KBM-7 (cell line): ENCODE data around the gene DNAH10.

ENCODE experiments used
- DNase-seq: peaks from one replicate; pipeline ENCODE4 v3.0.0-alpha.2; 2015
- in situ Hi-C: fragments of 300-500 bp; cut with MboI; formaldehyde crosslinking; loops from 2 replicates; pipeline ENCODE4 v1.14.3; 2020; ENCODE audit warnings: low sequenced_read_pairs, low pct_unique_long_range_greater_than_20kb, mixed read lengths

The DNAH10 gene, protein sequence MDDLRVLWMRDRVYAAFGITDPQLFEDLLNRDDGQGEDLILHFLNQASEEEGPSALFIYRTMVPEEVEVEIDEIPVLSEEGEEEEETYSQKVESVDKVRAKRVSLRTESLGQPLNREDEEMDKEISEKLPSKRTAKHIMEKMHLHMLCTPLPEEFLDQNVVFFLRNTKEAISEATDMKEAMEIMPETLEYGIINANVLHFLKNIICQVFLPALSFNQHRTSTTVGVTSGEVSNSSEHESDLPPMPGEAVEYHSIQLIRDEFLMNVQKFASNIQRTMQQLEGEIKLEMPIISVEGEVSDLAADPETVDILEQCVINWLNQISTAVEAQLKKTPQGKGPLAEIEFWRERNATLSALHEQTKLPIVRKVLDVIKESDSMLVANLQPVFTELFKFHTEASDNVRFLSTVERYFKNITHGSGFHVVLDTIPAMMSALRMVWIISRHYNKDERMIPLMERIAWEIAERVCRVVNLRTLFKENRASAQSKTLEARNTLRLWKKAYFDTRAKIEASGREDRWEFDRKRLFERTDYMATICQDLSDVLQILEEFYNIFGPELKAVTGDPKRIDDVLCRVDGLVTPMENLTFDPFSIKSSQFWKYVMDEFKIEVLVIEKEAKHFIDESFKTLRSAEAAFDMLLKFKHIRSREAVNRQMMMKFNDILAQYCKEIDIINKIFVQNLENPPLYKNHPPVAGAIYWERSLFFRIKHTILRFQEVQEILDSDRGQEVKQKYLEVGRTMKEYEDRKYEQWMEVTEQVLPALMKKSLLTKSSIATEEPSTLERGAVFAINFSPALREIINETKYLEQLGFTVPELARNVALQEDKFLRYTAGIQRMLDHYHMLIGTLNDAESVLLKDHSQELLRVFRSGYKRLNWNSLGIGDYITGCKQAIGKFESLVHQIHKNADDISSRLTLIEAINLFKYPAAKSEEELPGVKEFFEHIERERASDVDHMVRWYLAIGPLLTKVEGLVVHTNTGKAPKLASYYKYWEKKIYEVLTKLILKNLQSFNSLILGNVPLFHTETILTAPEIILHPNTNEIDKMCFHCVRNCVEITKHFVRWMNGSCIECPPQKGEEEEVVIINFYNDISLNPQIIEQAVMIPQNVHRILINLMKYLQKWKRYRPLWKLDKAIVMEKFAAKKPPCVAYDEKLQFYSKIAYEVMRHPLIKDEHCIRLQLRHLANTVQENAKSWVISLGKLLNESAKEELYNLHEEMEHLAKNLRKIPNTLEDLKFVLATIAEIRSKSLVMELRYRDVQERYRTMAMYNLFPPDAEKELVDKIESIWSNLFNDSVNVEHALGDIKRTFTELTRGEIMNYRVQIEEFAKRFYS (N-terminal part only)

DNA sequence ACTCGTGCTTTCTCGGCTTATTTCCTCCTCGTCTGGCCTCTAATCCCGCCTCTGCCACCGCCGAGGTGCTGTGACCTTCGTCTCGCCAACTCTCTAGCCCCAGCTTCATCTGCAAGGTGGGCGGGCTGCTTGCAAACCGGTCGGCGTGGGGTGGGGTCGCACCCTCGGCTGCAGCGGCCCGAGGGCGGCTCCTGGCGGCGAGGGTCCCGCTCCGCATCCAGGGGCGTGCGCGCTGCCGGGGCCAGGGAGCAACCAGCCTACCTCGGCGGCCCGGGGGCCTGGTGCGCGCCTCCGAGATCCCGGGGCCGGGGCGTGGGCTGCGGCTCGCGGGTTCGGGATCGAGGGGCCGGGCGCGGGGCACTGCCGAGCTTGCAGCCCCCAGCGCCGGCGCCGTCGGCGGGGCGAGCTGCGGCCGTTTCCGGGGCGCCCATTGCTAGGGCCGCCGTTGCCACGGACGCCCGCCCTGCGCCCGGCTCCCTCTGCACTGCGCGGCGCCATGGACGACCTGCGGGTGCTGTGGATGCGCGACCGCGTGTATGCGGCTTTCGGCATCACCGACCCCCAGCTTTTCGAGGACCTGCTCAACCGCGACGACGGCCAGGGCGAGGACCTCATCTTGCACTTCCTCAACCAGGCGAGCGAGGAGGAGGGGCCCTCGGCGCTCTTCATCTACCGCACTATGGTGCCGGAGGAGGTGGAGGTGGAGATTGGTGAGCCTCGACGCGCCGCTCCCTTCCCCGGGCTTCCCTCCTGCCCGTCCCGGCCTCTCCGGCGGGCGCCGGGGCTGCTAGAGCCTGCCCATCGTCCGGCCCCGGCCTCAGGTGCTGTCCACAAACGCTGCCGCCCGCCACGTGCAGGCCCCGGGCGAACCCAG lies at the start of gene DNAH10:
DNAH10 (plus strand) TSS at position 461 of the 874 bp plus-strand sequence; CDS start at position 497, 36 bp downstream.
- in situ Hi-C loops: no loop called here
- no peak for DNase-seq

DNA sequence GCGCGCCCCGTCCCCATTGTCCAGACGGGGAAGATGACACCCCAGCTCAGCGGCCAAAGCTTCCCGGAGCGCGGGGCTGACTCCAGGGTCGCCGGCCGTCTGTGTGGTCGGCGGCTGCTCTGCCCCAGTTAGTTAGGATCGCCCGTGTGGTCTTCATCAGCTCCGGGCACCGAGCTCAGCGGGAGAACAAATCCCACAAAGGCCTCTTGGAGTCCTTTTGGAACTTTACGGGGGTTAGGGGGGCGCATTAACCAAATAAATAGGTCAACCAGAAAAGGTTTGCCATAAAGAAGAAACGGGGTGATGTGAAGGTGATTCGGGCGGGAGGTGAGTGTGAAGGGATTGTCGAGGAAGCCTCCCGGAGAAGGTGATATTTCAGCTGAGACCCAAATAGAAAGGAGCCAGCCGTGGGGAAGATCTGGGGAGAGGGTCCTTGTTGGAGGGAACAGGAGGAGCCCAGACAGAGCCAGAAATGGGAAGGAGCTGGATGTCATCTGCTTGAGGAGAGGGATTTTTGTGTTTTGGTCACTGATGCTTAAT lies 49.3 kb upstream of the DNAH10 start:
- in situ Hi-C loops: no loop called here
- DNase-seq: peak; percentile 31

DNA sequence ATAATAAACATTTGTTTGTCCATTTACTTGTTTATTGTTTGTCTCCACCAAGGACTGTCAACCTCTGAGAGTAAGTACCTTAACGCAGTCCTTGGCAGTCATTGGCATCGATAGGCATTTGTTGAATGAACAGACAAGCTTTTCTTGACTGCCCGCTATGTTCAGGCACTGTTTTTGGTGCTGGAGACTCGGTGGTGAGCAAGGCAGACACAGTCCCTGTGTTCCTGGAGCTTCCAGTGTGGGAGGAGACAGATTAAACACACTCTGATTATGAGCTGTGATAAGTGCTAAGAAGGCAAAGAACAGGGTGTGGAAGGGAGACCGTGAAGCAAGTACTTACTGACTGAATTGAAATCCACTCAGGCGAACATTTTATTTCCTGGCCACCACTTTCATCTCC lies 48.7 kb upstream of the DNAH10 start:
- in situ Hi-C loops: no loop called here
- peak; percentile 28 for DNase-seq

DNA sequence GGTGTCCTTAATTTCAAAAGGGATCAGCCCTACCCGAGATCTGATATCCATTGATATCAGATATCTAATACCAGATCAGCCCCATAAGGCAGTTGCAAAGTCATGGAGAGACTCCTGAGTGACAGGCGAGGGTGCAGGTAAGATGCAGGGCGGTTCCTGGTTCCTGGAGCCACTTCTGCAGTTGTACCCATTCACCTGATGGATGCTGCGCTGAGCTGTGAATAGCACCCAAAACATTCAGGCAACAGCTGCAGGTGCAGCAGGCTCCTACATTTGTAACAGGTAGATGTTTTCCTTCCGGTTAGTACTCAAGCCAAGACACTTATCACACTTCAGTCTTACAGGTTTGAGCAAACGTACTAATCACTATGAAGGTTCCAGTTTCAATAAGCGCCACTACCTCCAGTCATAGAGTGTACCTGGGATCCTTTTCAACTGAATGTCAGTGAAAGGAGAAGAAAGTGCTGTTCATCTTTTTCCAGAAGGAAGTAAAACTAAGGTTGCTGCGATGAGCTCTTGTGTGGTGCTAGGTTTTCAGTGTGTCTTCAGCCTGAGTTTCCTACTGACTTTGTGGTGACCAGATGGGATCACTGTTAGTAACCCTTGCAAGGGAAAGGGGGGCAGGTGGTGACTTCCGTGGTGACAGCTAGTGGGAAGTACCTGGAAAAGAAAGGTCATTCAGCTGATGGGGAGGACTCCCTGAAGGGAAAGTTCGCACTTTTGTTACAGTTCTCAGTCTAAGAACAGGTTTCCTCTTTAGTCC lies 48.1 kb upstream of the DNAH10 start:
- in situ Hi-C loops: no loop called here
- peak; percentile 32 for DNase-seq

DNA sequence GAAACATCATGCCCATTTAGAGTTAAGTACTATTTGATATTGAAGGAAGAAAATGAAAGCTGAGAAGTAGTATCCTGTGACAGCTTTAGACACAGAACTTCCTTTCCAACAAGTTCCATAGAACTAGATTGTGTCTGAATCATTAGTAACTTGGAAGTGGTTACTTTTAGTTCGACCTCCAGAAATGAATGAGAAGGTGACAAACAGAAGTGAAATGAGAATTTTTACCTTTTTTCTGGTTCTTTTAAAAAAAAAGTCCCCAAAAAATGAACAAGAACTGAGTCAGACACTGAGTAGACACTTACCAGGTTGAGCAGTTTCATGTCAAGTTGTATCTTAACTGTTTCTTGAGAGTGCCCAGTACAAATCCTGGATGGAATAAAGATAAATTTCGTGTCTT lies 46.9 kb upstream of the DNAH10 start:
- in situ Hi-C loops: no loop called here
- no peak for DNase-seq

DNA sequence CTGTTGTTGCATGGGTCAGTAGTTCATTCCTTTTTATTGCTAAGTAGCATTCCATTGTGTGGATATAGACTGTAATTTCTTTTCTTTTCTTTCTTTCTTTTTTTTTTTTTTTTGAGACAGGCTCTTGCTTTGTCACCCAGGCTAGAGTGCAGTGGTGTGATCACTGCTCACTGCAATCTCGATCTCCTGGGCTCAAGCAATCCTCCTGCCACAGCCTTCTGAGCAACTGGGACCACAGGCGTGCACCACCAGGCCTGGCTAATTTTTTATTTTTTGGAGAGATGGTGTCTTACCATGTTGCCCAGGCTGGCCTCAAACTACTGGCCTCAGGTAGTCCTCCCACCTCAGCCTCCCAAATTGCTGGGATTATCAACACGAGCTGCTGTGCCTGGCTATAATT lies 44.8 kb upstream of the DNAH10 start:
- DNase-seq: no peak
- in situ Hi-C loops: no loop called here

DNA sequence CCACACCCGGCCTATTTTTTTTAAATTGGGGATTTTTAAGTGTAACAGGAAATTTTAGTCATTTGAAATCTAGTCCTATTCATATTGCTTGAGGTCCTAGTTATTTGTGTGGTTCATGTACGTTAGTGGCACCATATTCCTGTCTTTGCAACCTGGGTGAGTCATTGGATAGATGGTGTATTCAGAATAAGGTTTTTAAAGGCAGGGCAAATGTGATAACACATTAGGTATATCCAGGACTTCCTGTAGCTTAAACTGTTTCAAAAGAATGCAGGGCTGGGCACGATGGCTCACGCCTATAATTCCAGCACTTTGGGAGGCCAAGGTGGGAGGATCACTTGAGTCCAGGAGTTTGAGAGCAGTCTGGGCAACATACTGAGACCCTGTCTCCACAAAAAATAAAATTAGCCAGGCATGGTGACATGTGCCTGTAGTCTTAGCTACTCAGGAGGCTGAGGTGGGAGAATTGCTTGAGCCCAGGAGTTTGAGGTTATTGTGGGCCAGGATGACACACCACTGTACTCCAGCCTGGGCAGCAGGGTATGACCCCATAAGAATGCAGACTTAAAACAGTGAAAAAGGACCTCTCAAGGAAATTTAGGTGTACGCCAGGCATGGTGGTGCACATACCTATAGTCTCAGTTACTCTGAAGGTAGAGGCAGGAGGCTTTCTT lies 41.8 kb upstream of the DNAH10 start:
- no peak for DNase-seq
- in situ Hi-C loops: no loop called here

DNA sequence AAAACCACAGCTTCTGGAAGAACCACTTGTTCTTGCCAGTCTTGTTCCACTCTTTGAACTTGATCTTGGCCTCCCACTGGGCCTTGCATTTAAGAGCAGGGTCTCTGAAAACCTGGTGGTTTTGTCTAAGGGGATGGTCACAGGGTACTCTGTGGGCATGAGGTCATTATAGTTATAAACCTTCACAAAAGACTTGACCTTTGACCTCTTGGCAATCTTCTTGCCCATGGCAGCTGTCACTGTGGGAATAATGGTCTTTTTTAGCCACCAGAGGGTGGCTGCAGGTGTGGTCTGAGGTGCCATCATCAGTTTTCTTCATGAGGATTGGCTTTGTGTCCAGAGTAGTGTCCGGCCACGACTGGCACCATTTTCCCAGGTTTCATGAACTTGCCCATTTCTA lies 40.9 kb upstream of the DNAH10 start:
- in situ Hi-C loops: no loop called here
- DNase-seq: no peak

DNA sequence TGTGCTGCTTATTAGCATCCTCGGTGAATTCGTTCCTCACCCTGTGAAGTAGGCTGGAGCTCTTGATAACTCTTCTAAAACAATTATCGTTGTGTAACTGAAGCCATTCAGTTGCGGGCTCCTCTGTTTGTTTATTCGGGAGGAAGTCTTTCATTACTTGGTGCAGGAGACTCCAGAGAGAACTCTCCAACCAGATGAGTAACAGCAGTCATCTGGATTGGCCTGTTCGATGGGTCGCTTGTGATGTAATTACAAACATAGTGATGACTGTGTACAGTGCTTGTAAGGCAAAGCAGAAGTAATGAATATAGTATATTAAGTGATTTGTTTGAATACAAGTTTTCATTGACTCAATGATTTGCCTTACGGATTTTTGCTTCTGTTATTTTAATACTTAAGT lies 39.1 kb upstream of the DNAH10 start:
- in situ Hi-C loops: no loop called here
- no peak for DNase-seq

DNA sequence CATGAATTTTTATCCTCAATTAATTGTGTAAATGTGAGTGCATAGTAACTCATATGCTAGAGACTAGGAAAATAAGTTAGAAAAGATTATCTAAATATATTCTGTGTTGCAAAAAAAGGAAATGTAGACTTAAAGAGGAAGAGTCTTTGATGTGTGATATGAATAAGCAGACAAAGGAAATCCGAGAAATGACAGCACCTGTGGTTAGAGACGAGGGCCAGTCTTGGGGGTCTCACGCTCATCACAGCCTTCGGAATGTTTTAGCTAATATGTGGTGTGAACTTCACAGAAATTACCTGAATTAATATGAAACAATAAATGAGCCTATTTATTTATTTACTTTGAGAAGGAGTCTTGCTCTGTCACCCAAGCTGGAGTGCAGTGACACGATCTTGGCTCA lies 38.3 kb upstream of the DNAH10 start:
- no peak for DNase-seq
- in situ Hi-C loops: no loop called here

DNA sequence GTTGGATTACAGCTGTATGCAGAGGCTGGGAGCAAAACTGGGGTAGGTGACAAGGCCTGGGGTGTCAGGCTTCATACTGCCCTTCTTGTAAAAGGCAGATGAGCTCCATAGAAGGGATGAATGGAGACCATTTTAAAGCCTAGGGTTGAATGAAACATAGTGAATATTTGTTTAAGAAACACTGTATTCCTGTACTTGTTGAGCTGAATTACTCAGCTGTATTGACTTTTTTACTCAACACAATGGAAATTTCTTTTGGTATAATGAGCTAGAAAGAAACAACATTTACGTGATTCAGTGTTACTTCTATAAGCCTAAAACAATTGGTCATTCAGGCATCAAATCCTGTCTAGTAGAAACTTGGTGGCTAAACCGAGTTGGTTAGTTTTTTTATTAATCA lies 35.9 kb upstream of the DNAH10 start:
- no peak for DNase-seq
- in situ Hi-C loops: no loop called here

DNA sequence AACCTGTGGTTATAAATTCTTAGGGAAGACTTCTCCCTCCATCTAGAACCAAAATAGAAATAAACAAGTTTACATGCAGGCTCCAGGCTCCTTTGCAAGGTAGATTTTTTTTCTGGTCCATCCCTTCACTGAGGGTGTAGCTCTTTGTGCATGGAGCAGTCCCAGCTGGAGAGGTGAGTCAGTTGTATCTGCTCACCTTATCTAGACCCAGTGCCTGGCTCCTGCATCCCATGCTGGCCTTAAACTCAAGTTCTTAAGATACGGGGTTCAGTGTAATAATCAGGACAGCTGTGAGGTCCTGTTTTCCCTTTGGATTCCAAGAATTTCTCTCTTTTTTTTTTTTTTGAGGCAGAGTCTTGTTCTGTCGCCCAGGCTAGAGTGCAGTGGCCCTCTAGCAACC lies 35.1 kb upstream of the DNAH10 start:
- no peak for DNase-seq
- in situ Hi-C loops: no loop called here

DNA sequence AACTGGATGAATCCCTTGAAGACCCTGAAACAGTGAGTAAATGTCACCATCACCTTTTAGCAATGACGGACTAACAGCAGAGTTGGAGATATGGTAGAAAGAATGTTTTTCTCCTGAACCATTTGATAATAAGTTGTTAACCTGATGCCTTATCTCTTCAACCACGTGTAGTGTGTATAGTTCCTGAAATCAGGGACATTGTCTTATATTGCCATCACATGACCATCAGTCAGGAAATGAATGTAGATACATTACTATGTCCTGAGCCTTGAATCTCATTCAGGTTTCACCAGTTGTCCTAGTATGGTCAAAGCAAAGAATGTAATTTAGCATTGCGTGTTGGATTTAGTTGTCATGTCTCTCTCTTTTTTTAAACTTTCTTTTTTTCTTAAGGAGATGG lies 34.2 kb upstream of the DNAH10 start:
- in situ Hi-C loops: no loop called here
- DNase-seq: no peak

DNA sequence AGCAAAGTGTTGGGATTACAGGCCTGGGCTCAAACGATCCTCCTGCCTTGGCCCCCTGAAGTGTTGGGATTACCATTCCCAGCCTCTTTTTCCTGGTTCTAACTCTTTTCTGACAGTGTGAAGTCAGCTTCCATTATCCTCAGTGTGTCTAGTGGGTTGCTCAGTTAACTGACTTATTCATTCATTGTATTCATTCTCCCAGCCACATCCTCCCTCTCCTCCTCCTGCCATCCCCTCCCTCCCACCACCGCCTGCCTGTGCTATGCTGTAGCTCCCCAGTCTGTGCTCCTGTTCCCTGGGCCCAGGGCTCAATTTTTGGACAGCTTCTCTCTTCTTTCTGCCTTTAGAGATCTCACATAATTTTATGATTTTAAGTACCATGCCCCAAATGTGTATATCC lies 30.5 kb upstream of the DNAH10 start:
- in situ Hi-C loops: no loop called here

DNA sequence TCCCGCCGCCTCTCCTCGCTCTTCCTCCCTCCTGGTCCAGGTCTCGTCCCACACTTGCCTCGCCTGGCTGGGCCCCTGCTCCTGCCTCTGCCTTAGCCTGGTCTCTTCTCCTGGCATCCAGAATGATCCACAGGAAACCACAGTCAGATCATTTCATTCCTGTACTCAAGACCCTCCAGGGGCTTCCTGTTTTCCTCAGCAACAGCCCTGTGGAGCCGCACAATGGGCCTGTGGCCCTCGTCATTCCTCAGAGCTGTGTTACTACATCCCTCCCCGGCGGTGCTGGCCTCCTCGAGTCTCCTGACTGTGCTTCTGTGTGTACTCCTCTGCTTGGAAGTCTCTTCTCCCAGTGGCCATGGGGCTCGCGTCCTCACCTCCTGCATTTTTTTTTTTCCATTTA lies 29.9 kb upstream of the DNAH10 start:
- no peak for DNase-seq
- in situ Hi-C loops: no loop called here

More for the DNA sequence above, 30.5 kb upstream of the DNAH10 start:
- DNase-seq: no peak

DNA sequence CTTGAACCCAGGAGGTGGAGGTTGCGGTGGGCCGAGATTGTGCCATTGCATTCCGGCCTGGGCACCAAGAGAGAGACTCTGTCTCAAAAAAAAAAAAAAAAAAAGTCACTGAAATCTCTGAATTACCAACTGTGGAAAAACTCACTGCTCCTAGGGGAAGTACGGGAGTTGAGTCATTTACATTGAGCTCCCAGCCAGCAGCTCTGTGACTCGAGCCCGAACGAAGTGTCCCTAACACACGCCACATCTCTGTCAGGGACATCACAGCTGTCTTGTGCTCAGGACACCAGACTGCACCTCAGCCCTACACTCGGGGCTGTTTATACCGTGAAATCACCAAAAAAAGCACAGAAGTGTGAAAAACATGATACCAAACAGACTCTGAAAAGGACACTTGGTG lies 28.9 kb upstream of the DNAH10 start:
- no peak for DNase-seq
- in situ Hi-C loops: no loop called here

DNA sequence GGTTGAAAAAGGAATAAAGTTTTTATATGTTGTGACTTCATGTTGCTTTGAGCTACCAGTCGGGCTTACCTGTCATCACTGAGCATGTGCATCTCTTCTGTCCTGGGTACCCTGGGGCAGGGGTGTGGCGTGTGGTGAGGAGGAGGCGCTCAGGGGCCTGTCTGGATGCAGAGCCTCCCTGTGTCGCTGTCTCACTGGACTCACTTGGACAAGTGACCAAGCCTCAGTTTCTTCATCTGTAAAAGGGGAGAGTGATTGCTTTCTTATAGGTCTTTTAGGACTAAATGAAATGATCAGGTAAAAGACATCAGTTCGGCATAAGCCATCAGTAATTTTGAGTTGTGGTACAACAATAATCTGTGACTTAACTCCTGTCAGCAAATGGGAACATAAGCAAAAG lies 27.8 kb upstream of the DNAH10 start:
- in situ Hi-C loops: no loop called here
- DNase-seq: no peak
